Measurements from ENCODE around the gene IFNA17. TPM values are rescaled to one million over a fixed set of nuclear protein-coding genes. Genes with fewer than 3 reads are reported as not detected.
"Not testable (repeated sequence)": the region's sequence is repeated elsewhere in the genome, so short reads cannot be mapped to it uniquely, and the experiment has no call there.

IFNA17 gene
- total and polyA plus RNA-seq, 7 experiments from 2014 or later = not detected

DNA sequence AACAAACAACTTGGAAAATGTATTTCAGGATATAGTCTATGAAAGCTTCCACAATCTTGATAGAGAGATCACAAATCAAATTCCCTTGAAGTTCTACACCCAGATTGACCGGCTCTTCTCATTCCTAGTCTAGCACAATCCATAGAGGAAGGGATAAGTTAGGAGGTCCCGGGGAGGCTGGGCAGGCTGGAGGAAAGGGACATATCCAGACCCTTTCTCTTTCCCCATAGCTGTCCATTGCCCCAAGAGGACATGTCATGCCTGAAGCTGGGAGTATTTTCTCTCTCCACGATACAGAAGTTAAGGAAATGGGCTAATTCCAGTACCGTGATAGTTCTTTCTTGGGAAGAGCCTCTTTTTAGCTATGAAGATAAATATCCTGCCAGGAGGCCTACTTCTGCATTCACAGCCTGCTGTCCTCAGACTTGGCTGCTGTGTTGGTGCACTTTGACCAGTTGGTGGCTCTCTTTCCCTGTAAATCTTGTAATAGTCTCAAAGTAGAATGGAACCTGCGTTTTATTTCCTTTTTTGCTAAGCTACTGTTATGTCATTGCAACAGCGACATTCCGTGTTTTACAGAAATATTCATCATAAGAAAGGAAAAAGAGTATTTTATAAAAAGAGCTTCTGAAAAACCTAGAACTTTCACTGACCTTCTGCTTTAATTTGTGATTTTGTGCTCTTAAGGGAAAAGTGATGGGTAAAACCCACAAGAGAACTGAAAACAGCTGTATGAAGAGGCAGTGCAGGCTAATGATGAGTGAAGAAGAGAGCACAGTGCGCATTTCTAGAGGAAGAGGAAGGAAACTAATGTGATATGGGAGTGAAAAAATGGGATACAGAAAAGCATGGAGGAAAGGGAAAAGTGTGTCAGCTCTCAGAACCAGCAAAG lies 7.7 kb upstream of the IFNA17 start:
- H3K9me3 ChIP-seq (ENCODE audit: control insufficient read depth in 2 of 3, low read length in 3 of 3); H3K4me3 ChIP-seq (ENCODE audit: low read length); H3K4me1 ChIP-seq (ENCODE audit: control insufficient read depth in 2 of 2, insufficient read depth in 2 of 2, low read length in 2 of 2); H3K27me3 ChIP-seq (ENCODE audit: control insufficient read depth in 2 of 2, insufficient read depth in 2 of 2, low read length in 2 of 2); H3K36me3 ChIP-seq (ENCODE audit: control insufficient read depth in 2 of 3, insufficient read depth in 3 of 3, low read length in 3 of 3); H3K9me3 Mint-ChIP-seq; H3K36me3 Mint-ChIP-seq; H3K27ac ChIP-seq (ENCODE audit: low read depth, low read length): not testable (repeated sequence)
- CTCF ChIA-PET = interaction anchor here (0.8 to 1.9 kb wide), 8 partner anchors 16 to 553 kb away, joined by 3 to 10 read pairs (median 4); no protein-coding TSS in a partner anchor
- peaks cover 0 to 31% (median 5%) of the 10 kb centered on the region in 5 donors for H3K27me3 Mint-ChIP-seq
- peak overlapping the region in 3 of 9 donors; percentile 7 to 81 (median 79) for H3K27ac Mint-ChIP-seq
- peak; percentile 85 for ATAC-seq
- H3K4me1 Mint-ChIP-seq = peaks cover 4 to 19% (median 12%) of the 10 kb centered on the region in 7 donors
- POLR2A ChIA-PET = interaction anchor here (0.6 kb wide), 1 partner anchor 174 kb away, joined by 5 read pairs; no protein-coding TSS in a partner anchor
- DNase-seq = peak in 7 of 9 donors; percentile 11 to 50 (median 34)
- intact Hi-C loops (cut with micrococcal nuclease) = loop anchor here (1.0 to 10.0 kb wide), 7 partner anchors 92 to 1217 kb away; no protein-coding TSS in a partner anchor
- H3K4me3 Mint-ChIP-seq = peak overlapping the region in 9 of 10 donors; percentile 19 to 78 (median 60)

DNA sequence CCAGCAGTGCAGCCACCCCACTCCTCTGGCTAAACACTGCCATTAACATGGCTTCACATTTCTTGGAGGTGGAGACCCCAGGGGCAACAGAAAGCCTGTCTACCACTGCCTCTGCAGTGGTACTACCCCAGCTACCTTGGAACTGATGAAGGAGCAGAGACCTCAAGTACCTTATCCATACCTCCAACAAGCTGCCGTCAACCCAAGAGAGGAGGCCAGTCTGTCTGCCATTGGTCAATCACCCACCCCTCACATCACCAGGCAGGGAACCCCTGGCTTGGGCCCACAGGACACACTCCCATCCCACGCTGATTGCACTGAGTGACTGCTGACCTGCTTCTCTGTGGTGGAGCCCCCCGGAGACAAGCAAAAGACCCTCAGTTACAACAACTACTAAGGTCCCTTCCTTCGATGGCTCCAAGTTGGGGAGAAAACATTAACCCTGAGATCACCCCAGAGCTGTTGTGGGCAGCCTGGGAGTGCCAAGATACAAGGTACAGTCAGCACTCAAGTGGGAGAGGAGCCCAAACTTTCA lies 6.2 kb upstream of the IFNA17 start:
- Histone ChIP-seq H3K36me3 (ENCODE audit: control insufficient read depth in 2 of 3, insufficient read depth in 3 of 3, low read length in 3 of 3) (no peaks in the 10 kb centered on the region), H3K27me3 (ENCODE audit: control insufficient read depth in 2 of 2, insufficient read depth in 2 of 2, low read length in 2 of 2) (peaks cover 0 to 2% of the 10 kb centered on the region in 2 donors), H3K9me3 (ENCODE audit: control insufficient read depth in 2 of 3, low read length in 3 of 3) (no peaks in the 10 kb centered on the region), H3K27ac (ENCODE audit: low read depth, low read length) (no peak overlapping the region), H3K4me3 (ENCODE audit: low read length) (no peak overlapping the region), H3K4me1 (ENCODE audit: control insufficient read depth in 2 of 2, insufficient read depth in 2 of 2, low read length in 2 of 2) (peaks cover 0 to 5% of the 10 kb centered on the region in 2 donors)
- no peak for DNase-seq
- no peak for ATAC-seq
- no peaks in the 10 kb centered on the region for H3K36me3 Mint-ChIP-seq
- H3K4me1 Mint-ChIP-seq = peaks cover 4 to 19% (median 12%) of the 10 kb centered on the region in 7 donors
- H3K9me3 Mint-ChIP-seq = no peaks in the 10 kb centered on the region
- ChIA-PET POLR2A (no interaction called here), CTCF (no interaction called here)
- no peak overlapping the region for H3K27ac Mint-ChIP-seq
- intact Hi-C loops (cut with micrococcal nuclease) = loop anchor here in 1 of 2 donors (10.0 kb wide), 1 partner anchor 801 kb away; no protein-coding TSS in a partner anchor
- H3K27me3 Mint-ChIP-seq = peaks cover 0 to 25% (median 4%) of the 10 kb centered on the region in 5 donors
- no peak overlapping the region for H3K4me3 Mint-ChIP-seq

GRCh38 chr9:21233258-21233657 lies 5.2 kb upstream of the IFNA17 start:
- intact Hi-C loops (cut with micrococcal nuclease) = loop anchor here in 1 of 2 donors (10.0 kb wide), 1 partner anchor 802 kb away; no protein-coding TSS in a partner anchor
- Mint-ChIP-seq H3K27me3 (peaks cover 0 to 21% (median 1%) of the 10 kb centered on the region in 5 donors), H3K9me3 (no peaks in the 10 kb centered on the region), H3K36me3 (no peaks in the 10 kb centered on the region), H3K4me1 (peaks cover 4 to 19% (median 12%) of the 10 kb centered on the region in 7 donors), H3K4me3 (no peak overlapping the region), H3K27ac (no peak overlapping the region)
- ChIA-PET POLR2A (no interaction called here), CTCF (no interaction called here)
- DNase-seq (no peak), ATAC-seq (no peak)
- Histone ChIP-seq H3K9me3 (ENCODE audit: control insufficient read depth in 2 of 3, low read length in 3 of 3) (no peaks in the 10 kb centered on the region), H3K27ac (ENCODE audit: low read depth, low read length) (no peak overlapping the region), H3K4me1 (ENCODE audit: control insufficient read depth in 2 of 2, insufficient read depth in 2 of 2, low read length in 2 of 2) (peaks cover 0 to 5% of the 10 kb centered on the region in 2 donors), H3K36me3 (ENCODE audit: control insufficient read depth in 2 of 3, insufficient read depth in 3 of 3, low read length in 3 of 3) (no peaks in the 10 kb centered on the region), H3K27me3 (ENCODE audit: control insufficient read depth in 2 of 2, insufficient read depth in 2 of 2, low read length in 2 of 2) (no peaks in the 10 kb centered on the region), H3K4me3 (ENCODE audit: low read length) (no peak overlapping the region)

- H3K27ac Mint-ChIP-seq; H3K36me3 Mint-ChIP-seq; H3K36me3 ChIP-seq (ENCODE audit: control insufficient read depth in 2 of 3, insufficient read depth in 3 of 3, low read length in 3 of 3); H3K4me1 Mint-ChIP-seq; H3K4me1 ChIP-seq (ENCODE audit: control insufficient read depth in 2 of 2, insufficient read depth in 2 of 2, low read length in 2 of 2); H3K4me3 Mint-ChIP-seq; CTCF ChIA-PET; intact Hi-C loops (cut with micrococcal nuclease); H3K4me3 ChIP-seq (ENCODE audit: low read length); DNase-seq; H3K9me3 ChIP-seq (ENCODE audit: control insufficient read depth in 2 of 3, low read length in 3 of 3); ATAC-seq; H3K9me3 Mint-ChIP-seq; H3K27ac ChIP-seq (ENCODE audit: low read depth, low read length); H3K27me3 ChIP-seq (ENCODE audit: control insufficient read depth in 2 of 2, insufficient read depth in 2 of 2, low read length in 2 of 2); POLR2A ChIA-PET: not testable (repeated sequence)
- peaks cover 33 to 60% (median 45%) of the 10 kb centered on the region in 5 donors for H3K27me3 Mint-ChIP-seq
Measured at GRCh38 chr9:21217211-21217610, 10.8 kb downstream of the IFNA17 start, which contains the start of gene IFNA16. Gene IFNA16 (minus strand): TSS chr9:21217311. CDS start chr9:21217305, 6 bp downstream.

- H3K36me3 Mint-ChIP-seq; H3K9me3 ChIP-seq (ENCODE audit: control insufficient read depth in 2 of 3, low read length in 3 of 3); H3K4me1 ChIP-seq (ENCODE audit: control insufficient read depth in 2 of 2, insufficient read depth in 2 of 2, low read length in 2 of 2); H3K4me3 ChIP-seq (ENCODE audit: low read length); POLR2A ChIA-PET; H3K27ac ChIP-seq (ENCODE audit: low read depth, low read length); H3K27me3 ChIP-seq (ENCODE audit: control insufficient read depth in 2 of 2, insufficient read depth in 2 of 2, low read length in 2 of 2); H3K36me3 ChIP-seq (ENCODE audit: control insufficient read depth in 2 of 3, insufficient read depth in 3 of 3, low read length in 3 of 3); H3K4me1 Mint-ChIP-seq; H3K9me3 Mint-ChIP-seq: not testable (repeated sequence)
- DNase-seq (peak in 2 of 9 donors; percentile 9 to 28), ATAC-seq (peak; percentile 51)
- H3K27ac Mint-ChIP-seq = peak overlapping the region in 2 of 9 donors; percentile 13 to 66
- H3K4me3 Mint-ChIP-seq = peak overlapping the region in 7 of 10 donors; percentile 35 to 66 (median 58)
- CTCF ChIA-PET = interaction anchor here (0.6 to 0.8 kb wide), 4 partner anchors 18 to 575 kb away, joined by 3 to 4 read pairs (median 3); no protein-coding TSS in a partner anchor
- intact Hi-C loops (cut with micrococcal nuclease) = loop anchor here in 1 of 2 donors (1.0 kb wide), 1 partner anchor 576 kb away; no protein-coding TSS in a partner anchor
- peaks cover 6 to 38% (median 19%) of the 10 kb centered on the region in 5 donors for H3K27me3 Mint-ChIP-seq
Measured at GRCh38 chr9:21213411-21214326, 14.4 kb downstream of the IFNA17 start.

GRCh38 chr9:21212160-21212559 lies 15.9 kb downstream of the IFNA17 start:
- intact Hi-C loops (cut with micrococcal nuclease); DNase-seq; H3K4me3 Mint-ChIP-seq; H3K9me3 Mint-ChIP-seq; H3K4me1 Mint-ChIP-seq; H3K36me3 ChIP-seq (ENCODE audit: control insufficient read depth in 2 of 3, insufficient read depth in 3 of 3, low read length in 3 of 3); H3K27me3 ChIP-seq (ENCODE audit: control insufficient read depth in 2 of 2, insufficient read depth in 2 of 2, low read length in 2 of 2); H3K36me3 Mint-ChIP-seq; H3K4me3 ChIP-seq (ENCODE audit: low read length); H3K9me3 ChIP-seq (ENCODE audit: control insufficient read depth in 2 of 3, low read length in 3 of 3); H3K27ac ChIP-seq (ENCODE audit: low read depth, low read length); H3K27ac Mint-ChIP-seq; H3K4me1 ChIP-seq (ENCODE audit: control insufficient read depth in 2 of 2, insufficient read depth in 2 of 2, low read length in 2 of 2); ATAC-seq; CTCF ChIA-PET; POLR2A ChIA-PET: not testable (repeated sequence)
- peaks cover 6 to 29% (median 16%) of the 10 kb centered on the region in 5 donors for H3K27me3 Mint-ChIP-seq
